ENCODE measurements around the gene ACOX3.

Gene ACOX3

GRCh38 chr4:8333726-8334460 lies 106.6 kb downstream of the ACOX3 start:
- DNase-seq = no peak

DNA sequence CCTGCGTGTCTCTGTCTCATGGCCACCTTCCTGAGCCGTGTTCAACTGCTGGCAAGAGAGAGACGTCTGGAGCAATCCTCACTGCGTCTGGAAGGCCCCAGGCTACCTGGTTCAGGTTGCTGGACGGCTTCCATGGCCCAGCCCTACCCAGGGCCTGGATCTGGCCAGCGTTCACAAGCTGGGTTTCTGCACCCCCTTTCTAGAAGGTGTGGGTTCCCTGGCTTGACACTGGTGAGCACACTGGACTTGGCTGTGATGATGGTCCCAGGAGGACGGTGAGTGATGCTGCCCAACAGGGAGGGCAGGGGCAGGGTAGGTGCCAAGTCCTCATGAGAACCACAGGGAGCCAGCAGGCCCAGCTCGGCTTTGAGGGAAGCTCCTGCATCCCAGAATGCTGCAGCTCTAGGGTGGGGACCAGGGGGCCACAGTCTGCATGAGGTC lies 107.6 kb downstream of the ACOX3 start:
- no peak for DNase-seq

DNA sequence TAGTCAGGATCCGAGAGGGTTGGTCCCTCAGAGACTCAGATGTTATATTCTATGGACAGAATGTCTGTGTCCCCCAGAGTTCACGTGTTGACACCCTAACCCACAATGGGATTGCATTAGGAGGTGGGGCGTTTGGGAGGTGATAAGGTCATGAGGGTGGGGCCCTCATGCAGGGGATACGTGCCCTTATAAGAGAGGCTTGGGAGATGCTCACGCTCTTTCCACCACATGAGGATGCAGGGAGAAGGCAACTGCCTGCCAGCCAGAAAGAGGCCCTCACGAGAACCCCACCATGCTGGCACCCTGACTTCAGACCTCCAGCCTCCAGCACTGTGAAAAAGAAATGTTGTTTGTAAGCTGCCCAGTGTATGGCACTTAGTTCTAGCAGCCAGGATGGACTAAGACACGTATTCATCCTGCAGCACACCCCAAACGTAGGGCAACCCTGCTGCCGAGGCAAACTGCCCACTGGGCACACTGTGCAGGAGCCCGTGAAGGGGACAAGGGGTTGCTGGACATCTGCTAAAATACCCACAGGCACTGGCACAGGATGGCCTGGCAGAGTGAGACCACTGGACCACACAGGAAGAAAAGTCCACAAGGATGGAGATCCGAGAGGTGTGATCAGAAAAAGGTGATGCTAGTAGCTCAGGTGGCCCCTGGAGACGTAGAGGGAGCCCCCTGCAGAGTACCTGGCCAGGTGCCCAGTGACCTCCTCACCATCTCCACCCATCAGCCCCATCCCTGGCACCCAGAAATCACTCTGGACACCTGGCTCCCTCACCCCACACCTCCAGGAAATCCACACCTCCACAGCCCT lies 108.3 kb downstream of the ACOX3 start:
- no peak for DNase-seq

- DNase-seq = no peak
Measured at GRCh38 chr4:8331575-8331955, 109.0 kb downstream of the ACOX3 start.

- no peak for DNase-seq
Measured at GRCh38 chr4:8330821-8331574, 109.5 kb downstream of the ACOX3 start.

- DNase-seq = no peak
Measured at GRCh38 chr4:8329859-8330761, 110.4 kb downstream of the ACOX3 start.

GRCh38 chr4:8329560-8329858 lies 111.0 kb downstream of the ACOX3 start:
- DNase-seq = no peak

DNA sequence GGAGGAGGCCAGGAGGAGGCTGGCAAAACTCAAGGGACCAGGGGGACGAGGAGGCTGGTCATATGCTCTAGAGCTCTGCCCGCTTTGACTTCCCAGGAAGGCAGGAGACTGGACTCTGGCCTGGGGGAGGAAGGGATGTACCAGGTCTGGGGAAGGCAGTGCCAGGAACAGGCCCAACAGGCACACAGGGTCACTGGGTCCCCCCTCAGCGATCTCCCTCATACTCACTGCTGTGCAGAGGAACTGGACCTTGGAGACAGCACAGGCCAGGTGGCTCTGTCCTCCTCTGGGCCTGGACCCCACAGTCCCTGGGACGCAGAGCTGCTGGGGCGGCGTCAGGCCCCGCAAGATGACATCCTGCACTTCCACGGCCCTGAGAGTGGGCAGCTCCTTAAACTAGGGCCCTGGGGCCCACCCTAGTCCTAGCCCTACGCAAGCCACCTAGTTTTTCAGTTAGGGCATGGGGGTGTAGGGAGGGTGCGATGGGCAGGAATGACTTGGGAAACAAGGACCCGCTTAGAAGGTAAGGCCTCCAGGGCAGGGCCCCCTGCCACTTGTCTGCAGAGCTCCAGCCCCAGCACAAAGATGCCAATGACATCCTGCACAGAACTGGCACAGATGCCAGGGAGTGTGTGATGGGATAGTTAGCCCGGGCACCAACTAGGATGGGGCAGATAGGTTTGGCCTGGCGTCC lies 111.5 kb downstream of the ACOX3 start:
- DNase-seq = no peak

GRCh38 chr4:8328456-8328855 lies 112.1 kb downstream of the ACOX3 start:
- no peak for DNase-seq

DNA sequence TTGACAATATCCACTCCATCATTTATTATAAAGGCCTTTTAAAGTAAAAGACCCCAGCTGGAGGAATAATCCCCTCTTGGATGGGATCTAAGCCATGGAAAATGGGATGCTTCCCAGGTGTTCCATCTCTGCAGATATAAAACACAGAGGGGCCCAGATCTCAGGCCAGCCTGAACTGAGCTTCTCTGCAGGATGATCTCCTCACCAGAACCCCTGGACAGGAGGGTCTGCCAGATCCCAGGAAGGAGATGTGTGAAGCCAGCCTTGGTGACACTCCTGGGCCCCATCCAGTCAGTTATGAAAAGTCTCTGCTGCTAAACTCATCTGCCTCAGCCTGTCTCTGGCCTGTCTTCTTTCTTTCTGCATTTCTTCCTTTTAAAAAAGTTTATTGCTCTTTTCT lies 114.3 kb downstream of the ACOX3 start:
- DNase-seq = no peak

DNA sequence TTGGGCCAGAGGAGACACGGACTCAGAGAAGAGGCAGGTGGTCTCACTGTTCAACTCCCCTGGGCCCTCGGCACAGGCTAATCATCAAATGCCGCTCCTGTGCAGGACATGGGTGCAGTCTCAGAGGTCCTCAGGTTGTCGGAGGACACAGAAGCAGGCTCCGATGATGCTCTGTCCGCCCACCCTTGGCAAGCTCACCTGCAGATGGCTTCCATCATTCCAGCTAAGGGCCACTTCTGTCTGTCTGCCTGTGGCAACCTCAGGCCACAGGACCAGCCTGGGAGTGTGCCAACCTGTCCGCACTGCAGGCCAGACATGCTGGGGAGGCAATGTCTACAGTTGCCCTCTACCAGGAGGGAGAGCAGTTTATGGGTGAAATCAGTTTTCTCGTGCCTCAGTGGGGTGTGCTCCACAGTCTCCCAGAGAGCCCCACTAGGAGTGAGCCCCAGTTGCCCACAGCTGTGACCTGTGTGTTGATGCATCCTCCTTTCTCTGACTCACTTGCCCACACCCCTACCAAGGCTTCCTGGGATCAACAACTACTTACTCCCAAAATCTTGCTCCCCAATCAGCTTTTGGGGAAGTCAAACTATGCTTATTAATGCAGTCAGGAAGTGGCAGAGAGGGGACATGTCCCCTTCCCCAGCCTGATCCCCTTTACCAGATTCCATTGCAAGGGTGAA lies 115.1 kb downstream of the ACOX3 start:
- DNase-seq = no peak

GRCh38 chr4:8324640-8325239 lies 115.8 kb downstream of the ACOX3 start:
- DNase-seq = no peak

DNA sequence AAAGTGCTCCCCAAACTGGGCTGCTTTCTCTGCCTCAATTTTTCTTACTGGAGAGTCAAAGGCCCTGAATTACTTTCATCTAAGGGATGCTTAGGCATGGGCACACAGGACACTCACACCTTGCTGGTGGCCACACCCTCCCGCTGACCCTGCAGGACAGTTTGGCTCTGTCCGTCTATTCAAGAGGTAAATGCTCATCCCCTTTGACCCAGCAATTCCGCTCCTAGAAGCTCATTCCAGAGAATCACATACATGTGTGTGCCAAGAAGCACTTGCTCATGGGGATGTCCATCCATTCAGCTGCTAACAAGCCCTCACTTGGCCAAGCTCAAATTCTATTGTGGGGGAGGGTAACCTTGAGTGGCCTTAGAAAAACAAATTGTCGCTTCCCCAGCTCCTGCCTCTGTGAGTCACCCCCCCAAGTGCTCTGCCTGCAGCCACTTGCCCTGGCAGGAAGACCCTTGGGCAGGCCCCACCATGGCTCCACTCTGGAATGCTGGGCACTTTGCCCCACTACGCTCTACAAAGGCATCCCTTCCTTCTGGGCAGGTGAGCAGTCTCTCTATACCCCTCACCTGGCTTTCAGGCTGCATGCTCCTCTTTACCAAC lies 116.5 kb downstream of the ACOX3 start:
- no peak for DNase-seq

DNA sequence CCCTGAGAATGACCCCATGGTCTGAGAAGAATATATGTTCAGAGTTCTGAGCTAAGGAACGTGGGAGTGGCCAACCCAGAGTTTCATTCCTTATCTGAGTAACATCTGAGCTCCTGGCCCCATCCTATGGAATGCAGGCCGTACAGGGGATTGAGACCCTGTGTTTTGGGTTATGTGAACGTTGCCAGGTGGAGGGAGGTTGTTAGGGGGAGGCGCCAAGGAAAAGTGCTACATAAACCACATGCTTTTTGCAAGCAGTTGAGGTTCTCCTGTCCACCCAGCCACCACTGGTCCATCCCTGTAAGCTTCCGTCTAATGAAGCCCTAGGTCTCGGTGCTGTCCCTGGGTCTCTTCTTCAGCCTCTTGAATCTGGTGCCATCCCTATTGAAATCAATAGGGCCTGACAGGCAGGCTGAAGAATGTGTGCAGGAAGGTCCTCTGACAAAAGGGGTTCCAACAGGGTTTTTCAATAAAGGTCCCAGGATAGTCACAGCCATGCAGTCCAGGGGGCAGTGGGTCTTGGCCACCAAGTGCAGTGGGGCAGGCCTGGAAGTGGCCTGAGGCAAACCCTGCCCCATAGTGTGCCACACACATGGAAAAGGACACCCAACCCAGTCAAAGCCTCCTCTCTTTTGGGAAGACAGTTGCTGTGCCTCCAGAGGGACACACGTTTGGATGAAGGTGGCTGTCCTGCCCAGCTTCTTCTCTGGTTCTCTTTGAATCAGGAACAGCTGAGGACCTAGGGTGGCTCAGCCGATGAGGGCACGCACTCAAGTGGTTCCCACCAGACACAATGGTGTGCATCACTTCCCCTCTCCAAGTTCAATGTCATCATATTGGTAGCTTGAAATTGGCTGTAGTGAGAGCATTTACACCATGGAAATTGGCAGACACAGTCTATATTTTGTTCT lies 117.5 kb downstream of the ACOX3 start:
- no peak for DNase-seq

DNA sequence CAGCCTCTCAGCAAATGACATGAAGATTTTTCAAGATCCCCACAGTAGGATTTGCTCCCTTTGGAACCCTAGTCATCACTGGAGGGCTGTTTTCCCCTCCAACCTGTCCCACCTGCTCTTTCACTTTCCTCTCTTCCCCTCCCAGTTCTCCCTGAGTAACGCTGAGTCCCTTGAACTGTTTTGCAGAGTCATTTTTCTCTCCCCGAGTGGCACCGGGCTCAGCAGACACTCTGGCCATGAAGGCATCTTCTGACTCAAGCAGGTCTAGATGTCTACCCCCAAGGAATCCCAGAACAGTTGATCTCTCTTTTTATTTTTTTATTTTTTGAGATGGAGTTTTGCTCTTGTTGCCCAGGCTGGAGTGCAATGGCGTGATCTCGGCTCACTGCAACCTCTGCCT lies 118.8 kb downstream of the ACOX3 start:
- DNase-seq = no peak

DNA sequence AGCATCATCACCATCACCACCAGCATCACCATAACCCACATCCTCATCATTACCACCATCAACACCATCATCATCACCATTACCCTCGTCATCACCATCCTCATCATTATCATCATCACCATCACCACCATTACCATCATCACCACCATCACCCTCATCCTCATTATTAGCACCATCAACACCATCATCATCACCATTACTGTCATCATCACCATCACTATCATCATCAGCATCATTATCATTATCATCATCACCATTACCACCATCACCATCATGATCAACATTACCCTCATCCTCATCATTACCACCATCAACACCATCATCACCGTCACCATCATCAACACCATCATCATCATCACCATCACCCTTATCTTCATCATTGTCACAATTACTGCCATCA lies 119.3 kb downstream of the ACOX3 start:
- DNase-seq = no peak

DNA sequence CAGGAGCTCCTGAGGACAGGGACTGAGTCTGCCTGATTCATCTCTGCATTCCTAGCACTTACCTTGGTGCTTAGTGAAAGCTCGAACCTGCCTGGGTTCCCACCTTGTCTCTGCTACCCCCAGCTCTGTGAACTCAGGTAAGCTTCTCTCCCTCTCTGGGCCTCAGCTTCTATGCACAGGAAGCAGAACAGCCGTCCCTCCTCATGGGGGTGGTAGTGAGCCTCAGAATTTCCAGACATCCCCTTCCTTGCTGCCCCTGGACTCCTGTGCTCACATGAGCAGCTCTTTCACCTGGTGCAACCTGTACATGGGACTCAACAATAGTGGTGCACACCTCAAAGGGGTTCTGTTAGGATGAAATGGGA lies 120.2 kb downstream of the ACOX3 start:
- DNase-seq = no peak

GRCh38 chr4:8319731-8320385 lies 120.7 kb downstream of the ACOX3 start:
- no peak for DNase-seq

GRCh38 chr4:8319061-8319460 lies 121.5 kb downstream of the ACOX3 start:
- DNase-seq = no peak
